Progenitor cell of endocrine pancreas (in vitro differentiated cells): ENCODE measurements around the gene FHL2. TPM values are rescaled to one million over a fixed set of nuclear protein-coding genes. Genes with fewer than 3 reads are reported as not detected.

ENCODE experiments used
- DNase-seq: peaks from one replicate; pipeline ENCODE4 v3.0.0; 2021; ENCODE audit warnings: low spot score; ENCODE audit not compliant: unreplicated experiment
- H3K27ac Mint-ChIP-seq: 2 replicates; pipeline ENCODE4 v1.8.0; 2021; ENCODE audit warnings: mild to moderate bottlenecking, moderate library complexity, mixed read lengths
- H3K27me3 Mint-ChIP-seq: 2 replicates; pipeline ENCODE4 v1.8.0; 2021; ENCODE audit warnings: mixed read lengths
- H3K36me3 Mint-ChIP-seq: 2 replicates; pipeline ENCODE4 v1.8.0; 2022; ENCODE audit warnings: mixed read lengths; ENCODE audit not compliant: insufficient read depth
- H3K4me1 Mint-ChIP-seq: 2 replicates; pipeline ENCODE4 v1.8.0; 2021; ENCODE audit warnings: low read depth, mixed read lengths
- H3K4me3 Mint-ChIP-seq: 2 replicates; pipeline ENCODE4 v1.8.0; 2021; ENCODE audit warnings: low read depth, mild to moderate bottlenecking, moderate library complexity, mixed read lengths
- H3K9me3 Mint-ChIP-seq: 2 replicates; pipeline ENCODE4 v1.8.0; 2021; ENCODE audit warnings: low read depth, mixed read lengths
- CTCF ChIP-seq: fragments of 200-600 bp; sonication (generic); IDR thresholded peaks from one replicate; pipeline ENCODE4 v1.5.0; 2021; ENCODE audit warnings: antibody characterized with exemption, mild to moderate bottlenecking; ENCODE audit not compliant: unreplicated experiment
- total RNA-seq: library from RNA; stranded (reverse); gene quantifications from 2 replicates; pipeline ENCODE4 v1.2.1, GENCODE V29; 2021

The FHL2 gene
- total RNA-seq, 1 donor from 2014 or later, result 2.2 TPM

- Mint-ChIP-seq H3K36me3 (no peaks in the 10 kb centered on the region), H3K27ac (no peak overlapping the region), H3K27me3 (peaks cover 48% of the 10 kb centered on the region), H3K4me1 (peaks cover 1% of the 10 kb centered on the region), H3K4me3 (no peak overlapping the region), H3K9me3 (no peaks in the 10 kb centered on the region)
- DNase-seq, result no peak
- TF ChIP-seq CTCF, result no peak
Observed at GRCh38 chr2:105406221-105406620, 7.4 kb upstream of the FHL2 start.

- peaks cover 1% of the 10 kb centered on the region for H3K4me1 Mint-ChIP-seq
- DNase-seq, result no peak
- H3K4me3 Mint-ChIP-seq, result no peak overlapping the region
- H3K27me3 Mint-ChIP-seq, result peaks cover 49% of the 10 kb centered on the region
- no peak overlapping the region for H3K27ac Mint-ChIP-seq
- no peaks in the 10 kb centered on the region for H3K9me3 Mint-ChIP-seq
- no peaks in the 10 kb centered on the region for H3K36me3 Mint-ChIP-seq
- TF ChIP-seq CTCF, result no peak
Observed at GRCh38 chr2:105405291-105405690, 6.4 kb upstream of the FHL2 start.

GRCh38 chr2:105404736-105405135 lies 5.9 kb upstream of the FHL2 start:
- Mint-ChIP-seq H3K27ac (no peak overlapping the region), H3K9me3 (no peaks in the 10 kb centered on the region), H3K4me1 (peaks cover 1% of the 10 kb centered on the region), H3K36me3 (no peaks in the 10 kb centered on the region), H3K27me3 (peaks cover 53% of the 10 kb centered on the region), H3K4me3 (no peak overlapping the region)
- TF ChIP-seq CTCF, result no peak
- DNase-seq, result no peak

- peaks cover 1% of the 10 kb centered on the region for H3K4me1 Mint-ChIP-seq
- peaks cover 56% of the 10 kb centered on the region for H3K27me3 Mint-ChIP-seq
- H3K9me3 Mint-ChIP-seq, result peaks cover 4% of the 10 kb centered on the region
- no peak for DNase-seq
- H3K27ac Mint-ChIP-seq, result no peak overlapping the region
- H3K4me3 Mint-ChIP-seq, result no peak overlapping the region
- peak; percentile 27 for TF ChIP-seq CTCF
- no peaks in the 10 kb centered on the region for H3K36me3 Mint-ChIP-seq
Observed at GRCh38 chr2:105403783-105404698, 5.2 kb upstream of the FHL2 start.

- Mint-ChIP-seq H3K27ac (no peak overlapping the region), H3K4me1 (peaks cover 1% of the 10 kb centered on the region), H3K4me3 (no peak overlapping the region), H3K36me3 (no peaks in the 10 kb centered on the region), H3K27me3 (peaks cover 50% of the 10 kb centered on the region), H3K9me3 (peaks cover 4% of the 10 kb centered on the region)
- no peak for DNase-seq
- TF ChIP-seq CTCF, result no peak
Observed at GRCh38 chr2:105403241-105403782, 4.5 kb upstream of the FHL2 start.
